Cardiac septum (tissue), 1 donor: ENCODE measurements around the gene PSMB10. TPM values are rescaled to one million over a fixed set of nuclear protein-coding genes. Genes with fewer than 3 reads are reported as not detected.

ENCODE experiments used
- DNase-seq: peaks from one replicate; pipeline ENCODE4 v3.0.0-alpha.2; 2020; ENCODE audit warnings: low spot score
- intact Hi-C: fragments of 100-400 bp; cut with DNase I; formaldehyde crosslinking; loops from one replicate; pipeline ENCODE4 v1.14.0; 2022
- total RNA-seq: library from RNA; stranded (reverse); fragmentation: NEBNext Ultra II Directional; extraction: Animal tissue kit (Norgen Biotek cat#: 25700); gene quantifications from one replicate; pipeline ENCODE4 v1.2.1, GENCODE V29; 2021
- donor health status: DM: no; HTN: no; CAD: no.

Gene PSMB10
- total RNA-seq, 1 donor from 2014 or later = 66.1 TPM

GRCh38 chr16:67914758-67915495 lies 21.7 kb downstream of the PSMB10 start:
- no peak for DNase-seq
- intact Hi-C loops = no loop called here

- DNase-seq = no peak
- intact Hi-C loops = no loop called here
Measured at GRCh38 chr16:67910158-67910557, 26.5 kb downstream of the PSMB10 start.

- intact Hi-C loops = no loop called here
- no peak for DNase-seq
Measured at GRCh38 chr16:67909056-67909742, 27.5 kb downstream of the PSMB10 start.

GRCh38 chr16:67907397-67908180 lies 29.1 kb downstream of the PSMB10 start:
- intact Hi-C loops = no loop called here
- no peak for DNase-seq

- intact Hi-C loops = no loop called here
Measured at GRCh38 chr16:67902831-67903230, 33.8 kb downstream of the PSMB10 start.

GRCh38 chr16:67901734-67902133 lies 34.9 kb downstream of the PSMB10 start:
- DNase-seq = no peak
- intact Hi-C loops = no loop called here

More at GRCh38 chr16:67902831-67903230, 33.8 kb downstream of the PSMB10 start:
- no peak for DNase-seq

- intact Hi-C loops = no loop called here
- DNase-seq = no peak
Measured at GRCh38 chr16:67897231-67897630, 39.4 kb downstream of the PSMB10 start.

GRCh38 chr16:67893743-67894399 lies 42.8 kb downstream of the PSMB10 start:
- DNase-seq = no peak
- intact Hi-C loops = loop anchor here (5.0 kb wide), 1 partner anchor 128 kb away; the partner anchor contains the start of genes DDX28 and DUS2

- intact Hi-C loops = loop anchor here (5.0 kb wide), 1 partner anchor 129 kb away; the partner anchor contains the start of genes DDX28 and DUS2
- peak; percentile 99 for DNase-seq
Measured at GRCh38 chr16:67892899-67893742, 43.5 kb downstream of the PSMB10 start, which contains the start of gene PSKH1. Gene PSKH1 (plus strand): TSS chr16:67893254. CDS start chr16:67908750, 15,496 bp downstream.

GRCh38 chr16:67892375-67892774 lies 44.3 kb downstream of the PSMB10 start:
- intact Hi-C loops = loop anchor here (5.0 kb wide), 1 partner anchor 130 kb away; the partner anchor contains the start of genes DDX28 and DUS2
- no peak for DNase-seq

GRCh38 chr16:67888331-67888730 lies 48.3 kb downstream of the PSMB10 start:
- intact Hi-C loops = loop anchor here (10.0 kb wide), 1 partner anchor 346 kb away; the partner anchor contains the start of gene ESRP2
- no peak for DNase-seq

GRCh38 chr16:67886387-67886786 lies 50.3 kb downstream of the PSMB10 start:
- DNase-seq = no peak

GRCh38 chr16:67885976-67886375 lies 50.7 kb downstream of the PSMB10 start:
- intact Hi-C loops = loop anchor here (10.0 kb wide), 1 partner anchor 349 kb away; the partner anchor contains the start of gene ESRP2

More at GRCh38 chr16:67886387-67886786, 50.3 kb downstream of the PSMB10 start:
- intact Hi-C loops = loop anchor here (10.0 kb wide), 1 partner anchor 348 kb away; the partner anchor contains the start of gene ESRP2

GRCh38 chr16:67885545-67885944 lies 51.1 kb downstream of the PSMB10 start:
- DNase-seq = no peak
- intact Hi-C loops = loop anchor here (10.0 kb wide), 1 partner anchor 349 kb away; the partner anchor contains the start of gene ESRP2

More at GRCh38 chr16:67885976-67886375, 50.7 kb downstream of the PSMB10 start:
- DNase-seq = no peak

GRCh38 chr16:67884684-67885083 lies 52.0 kb downstream of the PSMB10 start, which contains the start of gene NRN1L:
Gene NRN1L (plus strand): TSS chr16:67884885. CDS start chr16:67884904, 19 bp downstream.
- intact Hi-C loops = loop anchor here (10.0 kb wide), 1 partner anchor 350 kb away; the partner anchor contains the start of gene ESRP2
- DNase-seq = peak; percentile 94
